GM18499 (cell line): Measurements from ENCODE around the gene PHF8.

Source experiments
- ATAC-seq: cut with Tn5 transposase; IDR thresholded peaks from one replicate; pipeline ENCODE4 v1.9.1; 2021; ENCODE audit warnings: moderate number of reproducible peaks; ENCODE audit not compliant: insufficient read depth, unreplicated experiment

PHF8 gene

GRCh38 chrX:54044126-54044876 is at the start of gene PHF8:
TSS of gene PHF8 (minus strand) at chrX:54044473. CDS start at chrX:54042728, 1,745 bp downstream.
- peak; percentile 70 for ATAC-seq

GRCh38 chrX:54093571-54093970 is 49.3 kb upstream of the PHF8 start:
- ATAC-seq: no peak

- no peak for ATAC-seq
Measured at GRCh38 chrX:54093159-54093558, 48.9 kb upstream of the PHF8 start.

GRCh38 chrX:54090880-54091279 is 46.6 kb upstream of the PHF8 start:
- ATAC-seq: no peak

GRCh38 chrX:54089191-54089590 is 44.9 kb upstream of the PHF8 start:
- ATAC-seq: no peak

GRCh38 chrX:54087661-54088060 is 43.4 kb upstream of the PHF8 start:
- ATAC-seq: no peak

GRCh38 chrX:54085666-54086065 is 41.4 kb upstream of the PHF8 start:
- no peak for ATAC-seq

- ATAC-seq: no peak
Measured at GRCh38 chrX:54076903-54077302, 32.6 kb upstream of the PHF8 start.

GRCh38 chrX:54074826-54075225 is 30.6 kb upstream of the PHF8 start:
- ATAC-seq: no peak

GRCh38 chrX:54067766-54068165 is 23.5 kb upstream of the PHF8 start:
- no peak for ATAC-seq

- ATAC-seq: no peak
Measured at GRCh38 chrX:54066841-54067240, 22.6 kb upstream of the PHF8 start.

- ATAC-seq: no peak
Measured at GRCh38 chrX:54064564-54064963, 20.3 kb upstream of the PHF8 start.

- no peak for ATAC-seq
Measured at GRCh38 chrX:54063361-54063760, 19.1 kb upstream of the PHF8 start.

GRCh38 chrX:54049801-54050200 is 5.5 kb upstream of the PHF8 start:
- ATAC-seq: no peak

GRCh38 chrX:54048412-54048811 is 4.1 kb upstream of the PHF8 start:
- no peak for ATAC-seq

GRCh38 chrX:54045563-54046228 is 1.4 kb upstream of the PHF8 start:
- no peak for ATAC-seq

- peak; percentile 10 for ATAC-seq
Measured at GRCh38 chrX:54044877-54045338, 635 bp upstream of the PHF8 start.

GRCh38 chrX:54043541-54044125 is 640 bp downstream of the PHF8 start:
- peak; percentile 7 for ATAC-seq

- no peak for ATAC-seq
Measured at GRCh38 chrX:54043056-54043455, 1.2 kb downstream of the PHF8 start.

GRCh38 chrX:54042609-54043021 is 1.7 kb downstream of the PHF8 start:
- ATAC-seq: no peak

- ATAC-seq: no peak
Measured at GRCh38 chrX:54030329-54030728, 13.9 kb downstream of the PHF8 start.
